SIG-M5 (cell line): ENCODE measurements around the gene TXNRD1.
"Not testable (repeated sequence)": the region's sequence is repeated elsewhere in the genome, so short reads cannot be mapped to it uniquely, and the experiment has no call there.

Experiments
- DNase-seq: peaks from one replicate; lab custom pipeline; 2025; lab: John Stamatoyannopoulos, UW

Gene TXNRD1

GRCh38 chr12:104372061-104372720 lies 156.6 kb downstream of the TXNRD1 start:
- DNase-seq, result no peak

- no peak for DNase-seq
These were observed 157.2 kb downstream of the TXNRD1 start for GRCh38 chr12:104372721-104373335.

GRCh38 chr12:104374071-104374470 lies 158.5 kb downstream of the TXNRD1 start:
- no peak for DNase-seq

- DNase-seq, result no peak
These were observed 159.2 kb downstream of the TXNRD1 start for GRCh38 chr12:104374806-104375205.

GRCh38 chr12:104375775-104376174 lies 160.2 kb downstream of the TXNRD1 start:
- no peak for DNase-seq

- DNase-seq, result no peak
These were observed 161.3 kb downstream of the TXNRD1 start for GRCh38 chr12:104376650-104377513.

- no peak for DNase-seq
These were observed 161.9 kb downstream of the TXNRD1 start for GRCh38 chr12:104377514-104377812.

- no peak for DNase-seq
These were observed 162.8 kb downstream of the TXNRD1 start for GRCh38 chr12:104378427-104378826.

GRCh38 chr12:104381341-104381730 lies 165.8 kb downstream of the TXNRD1 start:
- DNase-seq, result no peak

GRCh38 chr12:104381731-104382480 lies 166.3 kb downstream of the TXNRD1 start:
- peak; percentile 14 for DNase-seq

- no peak for DNase-seq
These were observed 168.7 kb downstream of the TXNRD1 start for GRCh38 chr12:104384141-104384880.

- DNase-seq, result no peak
These were observed 169.9 kb downstream of the TXNRD1 start for GRCh38 chr12:104385510-104385909.

GRCh38 chr12:104386461-104386860 lies 170.9 kb downstream of the TXNRD1 start:
- no peak for DNase-seq

GRCh38 chr12:104387190-104387589 lies 171.6 kb downstream of the TXNRD1 start:
- DNase-seq, result no peak

GRCh38 chr12:104394086-104394485 lies 178.5 kb downstream of the TXNRD1 start:
- not testable (repeated sequence) for DNase-seq
